Activated naive CD4-positive, alpha-beta T cell treated with anti-CD3 and anti-CD28 coated beads, Interleukin-2, amount 10 ng/mL, durations not matched to agents 7 days and 5 days (primary cell): Measurements from ENCODE around the gene MXRA8.
"Not testable (repeated sequence)": the region's sequence is repeated elsewhere in the genome, so short reads cannot be mapped to it uniquely, and the experiment has no call there.

Experiments used
- CTCF ChIA-PET: fragments of 350-600 bp; sonication (Branson Sonifier 250); formaldehyde crosslinking; loops from one replicate; lab custom pipeline; 2021; ENCODE audit warnings: antibody characterized with exemption; lab: Charles Lee
- DNase-seq: peaks from one replicate; pipeline ENCODE4 v3.0.0-alpha.2; 2020
- H3K27ac Mint-ChIP-seq: one replicate; pipeline ENCODE4 v1.8.0; 2021; ENCODE audit warnings: mild to moderate bottlenecking, moderate library complexity, mixed read lengths
- H3K27me3 Mint-ChIP-seq: one replicate; pipeline ENCODE4 v1.8.0; 2021; ENCODE audit warnings: mild to moderate bottlenecking, mixed read lengths
- H3K36me3 Mint-ChIP-seq: one replicate; pipeline ENCODE4 v1.8.0; 2021; ENCODE audit warnings: mixed read lengths
- H3K4me1 Mint-ChIP-seq: one replicate; pipeline ENCODE4 v1.8.0; 2021; ENCODE audit warnings: mixed read lengths
- H3K4me3 Mint-ChIP-seq: one replicate; pipeline ENCODE4 v1.8.0; 2021; ENCODE audit warnings: mild to moderate bottlenecking, moderate library complexity, mixed read lengths
- H3K9me3 Mint-ChIP-seq: one replicate; pipeline ENCODE4 v1.8.0; 2021; ENCODE audit warnings: mixed read lengths

MXRA8 gene

GRCh38 chr1:1399187-1399871, 41.0 kb upstream of the MXRA8 start, which contains the start of gene CCNL2:
TSS of gene CCNL2 (minus strand) at chr1:1399335. CDS start at chr1:1399306, 29 bp downstream.
- H3K27me3 Mint-ChIP-seq, result no peaks in the 10 kb centered on the region
- H3K4me3 Mint-ChIP-seq, result peak within 1 kb of the TSS; percentile 89
- H3K9me3 Mint-ChIP-seq, result no peaks in the 10 kb centered on the region
- peaks cover 47% of the 10 kb centered on the region for H3K36me3 Mint-ChIP-seq
- peaks cover 54% of the 10 kb centered on the region for H3K4me1 Mint-ChIP-seq
- H3K27ac Mint-ChIP-seq, result peak within 1 kb of the TSS; percentile 88
- CTCF ChIA-PET, result interaction anchor here (1.0 to 3.8 kb wide), 4 partner anchors 9 to 105 kb away, joined by 3 to 14 read pairs (median 8); no protein-coding TSS in a partner anchor
- peak; percentile 99 for DNase-seq

GRCh38 chr1:1398677-1399186, 40.4 kb upstream of the MXRA8 start:
- peak overlapping the region; percentile 89 for H3K4me3 Mint-ChIP-seq
- peaks cover 53% of the 10 kb centered on the region for H3K4me1 Mint-ChIP-seq
- DNase-seq, result no peak
- CTCF ChIA-PET, result interaction anchor here (1.0 to 3.8 kb wide), 5 partner anchors 9 to 106 kb away, joined by 3 to 14 read pairs (median 4); no protein-coding TSS in a partner anchor
- H3K36me3 Mint-ChIP-seq, result peaks cover 51% of the 10 kb centered on the region
- no peaks in the 10 kb centered on the region for H3K9me3 Mint-ChIP-seq
- no peaks in the 10 kb centered on the region for H3K27me3 Mint-ChIP-seq
- H3K27ac Mint-ChIP-seq, result peak overlapping the region; percentile 87

GRCh38 chr1:1397839-1398523, 39.6 kb upstream of the MXRA8 start:
- H3K4me1 Mint-ChIP-seq, result peaks cover 49% of the 10 kb centered on the region
- no peak for DNase-seq
- peak overlapping the region; percentile 87 for H3K27ac Mint-ChIP-seq

GRCh38 chr1:1395166-1395565, 36.8 kb upstream of the MXRA8 start:
- Mint-ChIP-seq H3K27me3 (no peaks in the 10 kb centered on the region), H3K27ac (no peak overlapping the region), H3K4me3 (no peak overlapping the region), H3K36me3 (peaks cover 62% of the 10 kb centered on the region), H3K4me1 (peaks cover 30% of the 10 kb centered on the region), H3K9me3 (no peaks in the 10 kb centered on the region)
- CTCF ChIA-PET, result no interaction called here
- no peak for DNase-seq

More at GRCh38 chr1:1397839-1398523, 39.6 kb upstream of the MXRA8 start:
- peaks cover 53% of the 10 kb centered on the region for H3K36me3 Mint-ChIP-seq
- CTCF ChIA-PET, result interaction anchor here (1.1 to 3.8 kb wide), 2 partner anchors 8 to 43 kb away, joined by 3 to 14 read pairs; no protein-coding TSS in a partner anchor
- no peaks in the 10 kb centered on the region for H3K9me3 Mint-ChIP-seq
- H3K4me3 Mint-ChIP-seq, result peak overlapping the region; percentile 89
- no peaks in the 10 kb centered on the region for H3K27me3 Mint-ChIP-seq

- Mint-ChIP-seq H3K4me3 (no peak overlapping the region), H3K9me3 (no peaks in the 10 kb centered on the region), H3K27me3 (no peaks in the 10 kb centered on the region), H3K4me1 (peaks cover 24% of the 10 kb centered on the region), H3K36me3 (peaks cover 68% of the 10 kb centered on the region), H3K27ac (no peak overlapping the region)
- no peak for DNase-seq
- CTCF ChIA-PET, result no interaction called here
Observed at GRCh38 chr1:1394116-1394515, 35.8 kb upstream of the MXRA8 start.

GRCh38 chr1:1393428-1393827, 35.1 kb upstream of the MXRA8 start:
- no peak for DNase-seq
- Mint-ChIP-seq H3K27me3 (no peaks in the 10 kb centered on the region), H3K9me3 (no peaks in the 10 kb centered on the region), H3K36me3 (peaks cover 73% of the 10 kb centered on the region), H3K4me1 (peaks cover 23% of the 10 kb centered on the region), H3K27ac (no peak overlapping the region), H3K4me3 (no peak overlapping the region)
- CTCF ChIA-PET, result no interaction called here

GRCh38 chr1:1393014-1393413, 34.7 kb upstream of the MXRA8 start:
- no peaks in the 10 kb centered on the region for H3K9me3 Mint-ChIP-seq
- H3K4me1 Mint-ChIP-seq, result peaks cover 19% of the 10 kb centered on the region
- H3K27ac Mint-ChIP-seq, result peak overlapping the region; percentile 55
- CTCF ChIA-PET, result no interaction called here
- DNase-seq, result no peak
- no peak overlapping the region for H3K4me3 Mint-ChIP-seq
- no peaks in the 10 kb centered on the region for H3K27me3 Mint-ChIP-seq
- H3K36me3 Mint-ChIP-seq, result peaks cover 73% of the 10 kb centered on the region

GRCh38 chr1:1391225-1391624, 32.9 kb upstream of the MXRA8 start:
- H3K4me3 Mint-ChIP-seq, result no peak overlapping the region
- peaks cover 79% of the 10 kb centered on the region for H3K36me3 Mint-ChIP-seq
- no peak overlapping the region for H3K27ac Mint-ChIP-seq
- DNase-seq, result no peak
- no peaks in the 10 kb centered on the region for H3K9me3 Mint-ChIP-seq
- peaks cover 10% of the 10 kb centered on the region for H3K4me1 Mint-ChIP-seq
- H3K27me3 Mint-ChIP-seq, result no peaks in the 10 kb centered on the region
- CTCF ChIA-PET, result interaction anchor here (1.1 to 3.7 kb wide), 2 partner anchors 8 to 12 kb away, joined by 3 to 14 read pairs; partner anchors contain the start of gene CCNL2

GRCh38 chr1:1390675-1391074, 32.3 kb upstream of the MXRA8 start:
- no peak overlapping the region for H3K27ac Mint-ChIP-seq
- no peak for DNase-seq
- CTCF ChIA-PET, result interaction anchor here (3.7 kb wide), 1 partner anchor 9 kb away, joined by 14 read pairs; the partner anchor contains the start of gene CCNL2
- H3K27me3 Mint-ChIP-seq, result no peaks in the 10 kb centered on the region
- H3K4me3 Mint-ChIP-seq, result no peak overlapping the region
- H3K9me3 Mint-ChIP-seq, result no peaks in the 10 kb centered on the region
- peaks cover 9% of the 10 kb centered on the region for H3K4me1 Mint-ChIP-seq
- H3K36me3 Mint-ChIP-seq, result peaks cover 83% of the 10 kb centered on the region

GRCh38 chr1:1388078-1388472, 29.7 kb upstream of the MXRA8 start:
- no peaks in the 10 kb centered on the region for H3K27me3 Mint-ChIP-seq
- no peak overlapping the region for H3K27ac Mint-ChIP-seq
- H3K4me1 Mint-ChIP-seq, result peaks cover 4% of the 10 kb centered on the region
- CTCF ChIA-PET, result interaction anchor here (0.7 to 3.7 kb wide), 3 partner anchors 11 to 14 kb away, joined by 4 to 14 read pairs (median 5); partner anchors contain the start of gene CCNL2
- H3K4me3 Mint-ChIP-seq, result no peak overlapping the region
- DNase-seq, result no peak
- peaks cover 61% of the 10 kb centered on the region for H3K36me3 Mint-ChIP-seq
- no peaks in the 10 kb centered on the region for H3K9me3 Mint-ChIP-seq

GRCh38 chr1:1387098-1388077, 29.0 kb upstream of the MXRA8 start:
- Mint-ChIP-seq H3K9me3 (no peaks in the 10 kb centered on the region), H3K4me3 (no peak overlapping the region), H3K27me3 (no peaks in the 10 kb centered on the region), H3K4me1 (peaks cover 4% of the 10 kb centered on the region), H3K36me3 (peaks cover 56% of the 10 kb centered on the region), H3K27ac (no peak overlapping the region)
- DNase-seq, result no peak
- CTCF ChIA-PET, result interaction anchor here (0.7 to 1.8 kb wide), 2 partner anchors 12 to 15 kb away, joined by 4 to 5 read pairs; no protein-coding TSS in a partner anchor

- Mint-ChIP-seq H3K27ac (no peak overlapping the region), H3K4me1 (peaks cover under 1% of the 10 kb centered on the region), H3K4me3 (no peak overlapping the region), H3K27me3 (no peaks in the 10 kb centered on the region), H3K9me3 (no peaks in the 10 kb centered on the region), H3K36me3 (peaks cover 42% of the 10 kb centered on the region)
- CTCF ChIA-PET, result no interaction called here
- no peak for DNase-seq
Observed at GRCh38 chr1:1385931-1386330, 27.6 kb upstream of the MXRA8 start.

- H3K4me3 Mint-ChIP-seq, H3K4me1 Mint-ChIP-seq, DNase-seq, H3K27me3 Mint-ChIP-seq, H3K9me3 Mint-ChIP-seq, CTCF ChIA-PET, H3K27ac Mint-ChIP-seq: not testable (repeated sequence)
- peaks cover 36% of the 10 kb centered on the region for H3K36me3 Mint-ChIP-seq
Observed at GRCh38 chr1:1385339-1385738, 27.0 kb upstream of the MXRA8 start.
